AG20443 (cell line): ENCODE data around the gene ELMOD2.
"Not testable (repeated sequence)": the region's sequence is repeated elsewhere in the genome, so short reads cannot be mapped to it uniquely, and the experiment has no call there.

Source experiments
- DNase-seq: peaks from one replicate; pipeline ENCODE4 v3.0.0; 2012; ENCODE audit warnings: low spot score, mixed read lengths

ELMOD2 gene

GRCh38 chr4:140523857-140524742 is at the start of gene ELMOD2:
ELMOD2 (plus strand) TSS chr4:140524168; CDS start chr4:140525429, 1,261 bp downstream.
- DNase-seq = peak; percentile 100

- DNase-seq = no peak
Measured at GRCh38 chr4:140483445-140483844, 40.5 kb upstream of the ELMOD2 start.

GRCh38 chr4:140485939-140486338 is 38.0 kb upstream of the ELMOD2 start:
- no peak for DNase-seq

GRCh38 chr4:140497405-140497746 is 26.6 kb upstream of the ELMOD2 start:
- DNase-seq = no peak

- peak; percentile 47 for DNase-seq
Measured at GRCh38 chr4:140497747-140498636, 26.0 kb upstream of the ELMOD2 start, which contains the start of gene MGAT4D. MGAT4D (minus strand) TSS chr4:140498293; CDS start chr4:140498222, 71 bp downstream.

GRCh38 chr4:140499391-140499790 is 24.6 kb upstream of the ELMOD2 start:
- no peak for DNase-seq

GRCh38 chr4:140504261-140504660 is 19.7 kb upstream of the ELMOD2 start:
- no peak for DNase-seq

GRCh38 chr4:140513765-140514164 is 10.2 kb upstream of the ELMOD2 start:
- DNase-seq = not testable (repeated sequence)

GRCh38 chr4:140515423-140515822 is 8.5 kb upstream of the ELMOD2 start:
- DNase-seq = no peak

- no peak for DNase-seq
Measured at GRCh38 chr4:140523370-140523856, 555 bp upstream of the ELMOD2 start.

GRCh38 chr4:140529434-140529833 is 5.5 kb downstream of the ELMOD2 start:
- DNase-seq = no peak

GRCh38 chr4:140533951-140534480 is 10.0 kb downstream of the ELMOD2 start:
- no peak for DNase-seq

GRCh38 chr4:140556372-140557085 is 32.6 kb downstream of the ELMOD2 start:
- DNase-seq = no peak

GRCh38 chr4:140557831-140558435 is 34.0 kb downstream of the ELMOD2 start:
- no peak for DNase-seq

- DNase-seq = no peak
Measured at GRCh38 chr4:140559696-140560095, 35.7 kb downstream of the ELMOD2 start.

- peak; percentile 56 for DNase-seq
Measured at GRCh38 chr4:140568507-140569306, 44.7 kb downstream of the ELMOD2 start, which contains the start of gene UCP1. UCP1 (minus strand) TSS chr4:140568961; CDS start chr4:140568729, 232 bp downstream.

GRCh38 chr4:140569307-140569638 is 45.3 kb downstream of the ELMOD2 start:
- no peak for DNase-seq

- DNase-seq = no peak
Measured at GRCh38 chr4:140571620-140572019, 47.7 kb downstream of the ELMOD2 start.

- DNase-seq = no peak
Measured at GRCh38 chr4:140575489-140575888, 51.5 kb downstream of the ELMOD2 start.

- DNase-seq = no peak
Measured at GRCh38 chr4:140579278-140579677, 55.3 kb downstream of the ELMOD2 start.
